ENCODE measurements around the gene NGFR. TPM values are rescaled to one million over a fixed set of nuclear protein-coding genes. Genes with fewer than 3 reads are reported as not detected.
A peak's percentile ranks its signal among the peaks of the same experiment; 100 is the strongest.
"Not testable (repeated sequence)": the region's sequence is repeated elsewhere in the genome, so short reads cannot be mapped to it uniquely, and the experiment has no call there.

Gene NGFR
- total RNA-seq, 2 donors from 2014 or later = 0.26 TPM; not detected in 1

- no peaks in the 10 kb centered on the region for H3K9me3 Mint-ChIP-seq
- H3K4me3 Mint-ChIP-seq = peak overlapping the region; percentile 80
- peaks cover 19 to 37% of the 10 kb centered on the region in 2 donors for H3K27me3 Mint-ChIP-seq
- DNase-seq (ENCODE audit: low spot score) (peak; percentile 84), ATAC-seq (peak; percentile 78 to 83)
- no peaks in the 10 kb centered on the region for H3K36me3 Mint-ChIP-seq
- H3K27ac Mint-ChIP-seq = no peak overlapping the region
- H3K4me1 Mint-ChIP-seq (ENCODE audit: low read depth in 2 of 2) = peaks cover 14 to 18% of the 10 kb centered on the region in 2 donors
These were observed 1.2 kb downstream of the NGFR start for GRCh38 chr17:49496183-49496866.

GRCh38 chr17:49496867-49497147, 1.7 kb downstream of the NGFR start:
- H3K36me3 Mint-ChIP-seq = no peaks in the 10 kb centered on the region
- DNase-seq (ENCODE audit: low spot score) (no peak), ATAC-seq (no peak)
- H3K27me3 Mint-ChIP-seq = peaks cover 21 to 34% of the 10 kb centered on the region in 2 donors
- no peaks in the 10 kb centered on the region for H3K9me3 Mint-ChIP-seq
- peak overlapping the region; percentile 80 for H3K4me3 Mint-ChIP-seq
- H3K27ac Mint-ChIP-seq = no peak overlapping the region
- H3K4me1 Mint-ChIP-seq (ENCODE audit: low read depth in 2 of 2) = peaks cover 14 to 18% of the 10 kb centered on the region in 2 donors

- peaks cover 23 to 32% of the 10 kb centered on the region in 2 donors for H3K27me3 Mint-ChIP-seq
- DNase-seq (ENCODE audit: low spot score) (no peak), ATAC-seq (no peak)
- H3K9me3 Mint-ChIP-seq = no peaks in the 10 kb centered on the region
- no peaks in the 10 kb centered on the region for H3K36me3 Mint-ChIP-seq
- peak overlapping the region; percentile 80 for H3K4me3 Mint-ChIP-seq
- H3K27ac Mint-ChIP-seq = no peak overlapping the region
- H3K4me1 Mint-ChIP-seq (ENCODE audit: low read depth in 2 of 2) = peaks cover 14 to 18% of the 10 kb centered on the region in 2 donors
These were observed 2.3 kb downstream of the NGFR start for GRCh38 chr17:49497148-49498028.

- Mint-ChIP-seq H3K27ac (no peak overlapping the region), H3K4me1 (ENCODE audit: low read depth in 2 of 2) (peaks cover 14 to 18% of the 10 kb centered on the region in 2 donors), H3K36me3 (no peaks in the 10 kb centered on the region), H3K4me3 (no peak overlapping the region), H3K9me3 (no peaks in the 10 kb centered on the region), H3K27me3 (peaks cover 27 to 32% of the 10 kb centered on the region in 2 donors)
- DNase-seq (ENCODE audit: low spot score) (no peak), ATAC-seq (no peak)
These were observed 3.0 kb downstream of the NGFR start for GRCh38 chr17:49498029-49498615.

- DNase-seq (ENCODE audit: low spot score) (no peak), ATAC-seq (no peak)
- no peak overlapping the region for H3K4me3 Mint-ChIP-seq
- no peak overlapping the region for H3K27ac Mint-ChIP-seq
- H3K27me3 Mint-ChIP-seq = peaks cover 41 to 48% of the 10 kb centered on the region in 2 donors
- peaks cover 4% of the 10 kb centered on the region in 2 donors for H3K4me1 Mint-ChIP-seq (ENCODE audit: low read depth in 2 of 2)
- no peaks in the 10 kb centered on the region for H3K9me3 Mint-ChIP-seq
- no peaks in the 10 kb centered on the region for H3K36me3 Mint-ChIP-seq
These were observed 6.4 kb downstream of the NGFR start for GRCh38 chr17:49501496-49501895.

GRCh38 chr17:49502254-49502653, 7.2 kb downstream of the NGFR start:
- H3K27me3 Mint-ChIP-seq = peaks cover 44 to 47% of the 10 kb centered on the region in 2 donors
- no peak overlapping the region for H3K27ac Mint-ChIP-seq
- DNase-seq (ENCODE audit: low spot score) = no peak
- H3K4me3 Mint-ChIP-seq = no peak overlapping the region
- peaks cover 4% of the 10 kb centered on the region in 2 donors for H3K4me1 Mint-ChIP-seq (ENCODE audit: low read depth in 2 of 2)
- no peaks in the 10 kb centered on the region for H3K36me3 Mint-ChIP-seq
- peak in 1 of 2 donors; percentile 25 for ATAC-seq
- H3K9me3 Mint-ChIP-seq = no peaks in the 10 kb centered on the region

GRCh38 chr17:49502680-49503079, 7.6 kb downstream of the NGFR start:
- not testable (repeated sequence) for ATAC-seq; H3K36me3 Mint-ChIP-seq; H3K4me3 Mint-ChIP-seq; H3K9me3 Mint-ChIP-seq; DNase-seq (ENCODE audit: low spot score); H3K27ac Mint-ChIP-seq; H3K4me1 Mint-ChIP-seq (ENCODE audit: low read depth in 2 of 2)
- H3K27me3 Mint-ChIP-seq = peaks cover 41 to 42% of the 10 kb centered on the region in 2 donors

- Mint-ChIP-seq H3K27me3 (peaks cover 26 to 32% of the 10 kb centered on the region in 2 donors), H3K4me1 (ENCODE audit: low read depth in 2 of 2) (no peaks in the 10 kb centered on the region), H3K4me3 (no peak overlapping the region), H3K27ac (no peak overlapping the region), H3K9me3 (no peaks in the 10 kb centered on the region), H3K36me3 (no peaks in the 10 kb centered on the region)
- no peak for ATAC-seq
- DNase-seq (ENCODE audit: low spot score) = no peak
These were observed 9.3 kb downstream of the NGFR start for GRCh38 chr17:49504369-49504768.

- H3K36me3 Mint-ChIP-seq = no peaks in the 10 kb centered on the region
- H3K4me1 Mint-ChIP-seq (ENCODE audit: low read depth in 2 of 2) = no peaks in the 10 kb centered on the region
- no peak for DNase-seq (ENCODE audit: low spot score)
- no peaks in the 10 kb centered on the region for H3K9me3 Mint-ChIP-seq
- no peak overlapping the region for H3K27ac Mint-ChIP-seq
- ATAC-seq = no peak
- peaks cover 15 to 27% of the 10 kb centered on the region in 2 donors for H3K27me3 Mint-ChIP-seq
- H3K4me3 Mint-ChIP-seq = no peak overlapping the region
These were observed 10.8 kb downstream of the NGFR start for GRCh38 chr17:49505854-49506253.

- DNase-seq (ENCODE audit: low spot score) = no peak
- Mint-ChIP-seq H3K4me3 (no peak overlapping the region), H3K9me3 (no peaks in the 10 kb centered on the region), H3K27me3 (peaks cover 15 to 27% of the 10 kb centered on the region in 2 donors), H3K4me1 (ENCODE audit: low read depth in 2 of 2) (no peaks in the 10 kb centered on the region), H3K36me3 (no peaks in the 10 kb centered on the region), H3K27ac (no peak overlapping the region)
- no peak for ATAC-seq
These were observed 11.2 kb downstream of the NGFR start for GRCh38 chr17:49506282-49506681.

- no peak overlapping the region for H3K4me3 Mint-ChIP-seq
- no peak overlapping the region for H3K27ac Mint-ChIP-seq
- no peak for ATAC-seq
- no peak for DNase-seq (ENCODE audit: low spot score)
- no peaks in the 10 kb centered on the region for H3K4me1 Mint-ChIP-seq (ENCODE audit: low read depth in 2 of 2)
- no peaks in the 10 kb centered on the region for H3K9me3 Mint-ChIP-seq
- peaks cover 15 to 20% of the 10 kb centered on the region in 2 donors for H3K27me3 Mint-ChIP-seq
- H3K36me3 Mint-ChIP-seq = no peaks in the 10 kb centered on the region
These were observed 13.2 kb downstream of the NGFR start for GRCh38 chr17:49508061-49508865.

GRCh38 chr17:49508866-49509587, 13.9 kb downstream of the NGFR start:
- Mint-ChIP-seq H3K9me3 (no peaks in the 10 kb centered on the region), H3K4me1 (ENCODE audit: low read depth in 2 of 2) (no peaks in the 10 kb centered on the region), H3K4me3 (no peak overlapping the region), H3K27me3 (peaks cover 14 to 15% of the 10 kb centered on the region in 2 donors), H3K36me3 (no peaks in the 10 kb centered on the region), H3K27ac (no peak overlapping the region)
- DNase-seq (ENCODE audit: low spot score) (no peak), ATAC-seq (no peak)

GRCh38 chr17:49509588-49509917, 14.5 kb downstream of the NGFR start:
- H3K4me1 Mint-ChIP-seq (ENCODE audit: low read depth in 2 of 2) = no peaks in the 10 kb centered on the region
- no peak for ATAC-seq
- DNase-seq (ENCODE audit: low spot score) = no peak
- no peaks in the 10 kb centered on the region for H3K9me3 Mint-ChIP-seq
- H3K4me3 Mint-ChIP-seq = no peak overlapping the region
- no peak overlapping the region for H3K27ac Mint-ChIP-seq
- H3K27me3 Mint-ChIP-seq = peaks cover 8 to 11% of the 10 kb centered on the region in 2 donors
- H3K36me3 Mint-ChIP-seq = no peaks in the 10 kb centered on the region
